Activated T-helper 1 cell treated with anti-CD3 and anti-CD28 coated beads, Interleukin-2, amount 50 U/mL, for 16 hours (primary cell): Measurements from ENCODE around the gene PLCB3.

Experiments
- DNase-seq, 2 donors: peaks; one replicate each; pipeline ENCODE4 v3.0.0-alpha.2; 2020; ENCODE audit warnings: low read depth in 1 of 2, low spot score in 1 of 2

The PLCB3 gene

GRCh38 chr11:64251016-64251752 lies at the start of gene PLCB3:
Gene PLCB3 (plus strand): TSS chr11:64251530. CDS start chr11:64251650, 120 bp downstream.
- DNase-seq = peak; percentile 42 to 63

GRCh38 chr11:64201543-64201942 lies 49.8 kb upstream of the PLCB3 start:
- DNase-seq = no peak

GRCh38 chr11:64202992-64203391 lies 48.3 kb upstream of the PLCB3 start:
- no peak for DNase-seq

- no peak for DNase-seq
Observed at GRCh38 chr11:64203421-64204079, 47.8 kb upstream of the PLCB3 start.

- no peak for DNase-seq
Observed at GRCh38 chr11:64204080-64204440, 47.3 kb upstream of the PLCB3 start.

- peak; percentile 69 to 71 for DNase-seq
Observed at GRCh38 chr11:64204464-64204989, 46.8 kb upstream of the PLCB3 start.

GRCh38 chr11:64206457-64207255 lies 44.7 kb upstream of the PLCB3 start, which contains the start of gene FERMT3:
Gene FERMT3 (plus strand): TSS chr11:64206721. CDS start chr11:64207365, 644 bp downstream.
- peak; percentile 30 to 44 for DNase-seq

- DNase-seq = peak; percentile 29 to 67
Observed at GRCh38 chr11:64207256-64208085, 43.9 kb upstream of the PLCB3 start.

GRCh38 chr11:64208086-64208795 lies 43.1 kb upstream of the PLCB3 start:
- no peak for DNase-seq

GRCh38 chr11:64208796-64209562 lies 42.4 kb upstream of the PLCB3 start:
- no peak for DNase-seq

- DNase-seq = no peak
Observed at GRCh38 chr11:64209563-64209843, 41.8 kb upstream of the PLCB3 start.

- no peak for DNase-seq
Observed at GRCh38 chr11:64210301-64211020, 40.9 kb upstream of the PLCB3 start.

- no peak for DNase-seq
Observed at GRCh38 chr11:64211181-64211872, 40.0 kb upstream of the PLCB3 start.

GRCh38 chr11:64216879-64217278 lies 34.5 kb upstream of the PLCB3 start:
- no peak for DNase-seq

- no peak for DNase-seq
Observed at GRCh38 chr11:64218628-64219353, 32.5 kb upstream of the PLCB3 start.

GRCh38 chr11:64219354-64219684 lies 32.0 kb upstream of the PLCB3 start:
- DNase-seq = no peak

GRCh38 chr11:64219755-64220154 lies 31.6 kb upstream of the PLCB3 start:
- no peak for DNase-seq

- no peak for DNase-seq
Observed at GRCh38 chr11:64220271-64220670, 31.1 kb upstream of the PLCB3 start.
